HG03095 (cell line): ENCODE data around the gene NEBL.
"Not testable (repeated sequence)": the region's sequence is repeated elsewhere in the genome, so short reads cannot be mapped to it uniquely, and the experiment has no call there.

Experiments
- ATAC-seq: cut with Tn5 transposase; IDR thresholded peaks from one replicate; pipeline ENCODE4 v1.9.1; 2021; ENCODE audit warnings: moderate library complexity; ENCODE audit not compliant: unreplicated experiment

NEBL gene, protein sequence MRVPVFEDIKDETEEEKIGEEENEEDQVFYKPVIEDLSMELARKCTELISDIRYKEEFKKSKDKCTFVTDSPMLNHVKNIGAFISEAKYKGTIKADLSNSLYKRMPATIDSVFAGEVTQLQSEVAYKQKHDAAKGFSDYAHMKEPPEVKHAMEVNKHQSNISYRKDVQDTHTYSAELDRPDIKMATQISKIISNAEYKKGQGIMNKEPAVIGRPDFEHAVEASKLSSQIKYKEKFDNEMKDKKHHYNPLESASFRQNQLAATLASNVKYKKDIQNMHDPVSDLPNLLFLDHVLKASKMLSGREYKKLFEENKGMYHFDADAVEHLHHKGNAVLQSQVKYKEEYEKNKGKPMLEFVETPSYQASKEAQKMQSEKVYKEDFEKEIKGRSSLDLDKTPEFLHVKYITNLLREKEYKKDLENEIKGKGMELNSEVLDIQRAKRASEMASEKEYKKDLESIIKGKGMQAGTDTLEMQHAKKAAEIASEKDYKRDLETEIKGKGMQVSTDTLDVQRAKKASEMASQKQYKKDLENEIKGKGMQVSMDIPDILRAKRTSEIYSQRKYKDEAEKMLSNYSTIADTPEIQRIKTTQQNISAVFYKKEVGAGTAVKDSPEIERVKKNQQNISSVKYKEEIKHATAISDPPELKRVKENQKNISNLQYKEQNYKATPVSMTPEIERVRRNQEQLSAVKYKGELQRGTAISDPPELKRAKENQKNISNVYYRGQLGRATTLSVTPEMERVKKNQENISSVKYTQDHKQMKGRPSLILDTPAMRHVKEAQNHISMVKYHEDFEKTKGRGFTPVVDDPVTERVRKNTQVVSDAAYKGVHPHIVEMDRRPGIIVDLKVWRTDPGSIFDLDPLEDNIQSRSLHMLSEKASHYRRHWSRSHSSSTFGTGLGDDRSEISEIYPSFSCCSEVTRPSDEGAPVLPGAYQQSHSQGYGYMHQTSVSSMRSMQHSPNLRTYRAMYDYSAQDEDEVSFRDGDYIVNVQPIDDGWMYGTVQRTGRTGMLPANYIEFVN

DNA sequence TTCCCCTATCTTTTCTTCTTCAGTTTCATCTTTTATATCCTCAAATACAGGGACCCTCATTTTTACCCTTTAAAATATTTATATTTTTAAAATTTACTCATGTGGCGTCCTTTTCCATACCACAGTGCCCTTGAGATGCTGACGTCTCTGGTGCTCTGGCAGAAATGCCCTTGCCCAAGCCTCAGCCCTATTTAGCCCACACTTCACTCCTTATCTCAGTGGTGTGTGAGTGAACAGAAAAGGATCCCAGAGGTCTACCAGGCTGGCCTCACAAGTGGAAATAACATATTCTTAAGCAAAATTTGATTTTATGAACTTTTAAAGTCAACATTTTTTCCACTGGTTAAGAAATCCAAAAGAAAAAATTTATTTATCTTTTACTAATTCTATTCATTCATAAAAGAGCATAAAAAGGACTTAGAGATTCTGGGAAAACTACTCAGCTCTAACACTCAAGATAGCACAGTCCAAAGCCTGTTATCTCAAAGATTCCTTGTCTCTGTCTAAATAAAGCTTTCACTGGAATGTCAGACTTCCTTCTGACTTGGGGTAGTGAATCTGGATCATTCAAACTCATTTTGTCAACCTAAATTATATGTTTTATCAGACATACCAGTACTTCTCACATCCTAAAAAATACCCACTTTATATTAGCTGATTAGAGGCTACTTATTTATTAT, at the start of gene NEBL:
TSS of gene NEBL (minus strand) at position 166 of the 680 bp plus-strand sequence. CDS start at position 60, 106 bp downstream.
- no peak for ATAC-seq

DNA sequence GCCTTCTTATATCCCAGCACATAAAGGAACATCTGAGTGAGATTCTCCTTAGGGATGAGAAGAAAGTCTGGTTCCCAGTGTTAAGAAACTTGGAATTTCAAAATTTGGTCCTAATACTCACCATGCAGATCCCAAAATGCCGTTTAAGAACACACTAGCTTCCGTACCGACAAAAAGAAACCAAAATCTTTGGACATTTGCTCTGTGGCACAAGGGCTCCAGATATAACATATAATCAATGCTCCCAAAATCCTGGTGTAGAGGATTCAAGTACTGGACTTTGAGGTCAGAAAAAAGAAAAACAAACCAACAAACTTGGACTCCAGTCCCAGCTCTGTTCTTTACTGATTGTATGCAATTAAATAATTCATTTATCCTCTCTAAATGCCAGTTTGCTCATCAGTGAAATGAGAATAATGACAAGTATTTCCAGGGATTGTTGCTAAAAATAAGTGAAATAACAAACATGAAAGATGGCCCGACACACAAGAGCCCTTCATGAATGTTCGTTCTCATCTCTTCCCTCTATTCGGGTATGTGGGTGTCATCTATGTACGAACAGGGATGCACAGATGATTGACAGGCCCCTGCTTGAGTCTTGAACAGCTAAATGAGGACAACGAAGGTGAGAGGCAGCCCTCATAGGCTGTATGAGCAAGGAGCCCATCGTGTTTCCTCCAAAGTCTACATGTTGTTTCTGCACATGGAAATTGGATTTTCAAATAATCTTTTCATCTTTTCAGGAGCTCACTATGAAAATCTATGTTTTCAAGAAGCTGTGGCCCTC, 48.6 kb upstream of the NEBL start:
- no peak for ATAC-seq

DNA sequence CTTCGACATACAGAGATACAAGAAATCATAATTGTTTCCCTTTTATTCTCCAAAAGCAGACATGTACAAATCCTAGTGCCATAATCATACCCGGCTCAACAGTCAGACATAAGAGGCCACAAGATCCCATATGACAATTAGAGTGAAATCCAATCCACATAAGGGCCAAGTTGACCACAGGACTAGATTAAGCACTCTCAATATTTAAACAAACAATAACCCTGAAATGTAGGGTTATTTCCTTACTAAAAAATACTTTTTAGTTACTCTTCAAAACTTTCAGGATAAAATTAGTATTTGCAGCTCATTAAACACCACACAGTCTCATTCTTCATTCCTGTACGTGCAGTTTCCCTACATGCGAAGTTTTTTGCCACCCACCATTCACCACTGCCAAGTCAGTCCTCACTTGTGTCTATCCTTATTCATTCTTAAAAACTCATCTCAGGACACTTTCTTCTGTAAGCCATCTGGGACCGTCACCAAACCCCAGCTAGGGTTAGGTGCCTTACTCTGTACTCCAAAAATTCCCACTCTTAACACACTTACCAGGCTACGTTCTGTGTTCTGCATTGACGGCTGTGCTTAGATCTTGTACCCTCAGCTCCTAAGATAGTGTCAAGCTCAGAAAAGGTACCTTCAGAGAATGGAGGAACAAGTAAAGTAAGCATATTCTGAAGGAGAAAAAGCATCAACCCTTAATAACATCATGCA, 47.8 kb upstream of the NEBL start:
- ATAC-seq, result no peak

DNA sequence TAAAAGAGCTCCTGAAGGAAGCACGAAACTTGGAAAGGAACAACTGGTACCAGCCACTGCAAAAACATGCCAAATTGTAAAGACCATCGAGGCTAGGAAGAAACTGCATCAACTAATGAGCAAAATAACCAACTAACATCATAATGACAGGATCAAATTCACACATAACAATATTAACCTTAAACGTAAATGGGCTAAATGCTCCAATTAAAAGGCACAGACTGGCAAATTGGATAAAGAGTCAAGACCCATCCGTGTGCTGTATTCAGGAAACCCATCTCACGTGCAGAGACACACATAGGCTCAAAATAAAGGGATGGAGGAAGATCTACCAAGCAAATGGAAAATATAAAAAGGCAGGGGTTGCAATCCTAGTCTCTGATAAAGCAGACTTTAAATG, 42.3 kb upstream of the NEBL start:
- not testable (repeated sequence) for ATAC-seq

DNA sequence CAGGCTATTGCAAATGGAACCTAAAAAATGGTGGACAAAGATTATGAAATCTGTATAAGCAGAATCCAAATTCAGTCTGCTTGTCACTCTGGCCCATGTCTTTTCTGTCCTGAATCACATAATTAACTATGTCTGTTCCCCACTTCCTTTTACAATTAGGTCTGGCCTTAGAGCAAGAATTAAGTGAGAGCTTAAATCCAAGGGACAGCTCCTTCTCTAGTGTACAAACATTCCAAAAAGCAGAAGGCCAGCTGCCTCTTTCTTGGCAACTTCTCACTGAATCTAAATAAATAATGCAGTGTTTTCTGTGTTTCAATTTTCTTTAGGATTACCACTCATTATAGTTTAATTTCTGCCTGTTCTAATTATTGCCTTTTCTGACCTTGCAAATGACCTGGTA, 39.3 kb upstream of the NEBL start:
- ATAC-seq, result no peak

DNA sequence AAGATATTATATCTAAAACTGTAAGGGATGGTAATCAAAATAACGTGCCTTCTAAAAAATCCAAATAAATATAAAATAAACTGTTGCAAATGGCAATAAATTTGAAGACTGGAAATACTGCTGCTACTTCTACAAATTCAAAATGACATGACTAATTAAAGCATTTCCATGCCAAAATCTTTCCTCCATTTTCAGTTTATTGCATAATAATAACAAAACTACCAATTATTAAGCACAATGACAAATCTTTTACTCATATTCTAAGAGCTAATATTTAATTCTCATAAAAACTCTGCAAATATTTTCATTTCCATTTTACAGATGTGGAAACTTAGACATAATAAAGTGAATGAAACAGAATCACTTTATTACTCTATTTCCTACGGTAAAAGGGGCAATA, 38.8 kb upstream of the NEBL start:
- no peak for ATAC-seq

DNA sequence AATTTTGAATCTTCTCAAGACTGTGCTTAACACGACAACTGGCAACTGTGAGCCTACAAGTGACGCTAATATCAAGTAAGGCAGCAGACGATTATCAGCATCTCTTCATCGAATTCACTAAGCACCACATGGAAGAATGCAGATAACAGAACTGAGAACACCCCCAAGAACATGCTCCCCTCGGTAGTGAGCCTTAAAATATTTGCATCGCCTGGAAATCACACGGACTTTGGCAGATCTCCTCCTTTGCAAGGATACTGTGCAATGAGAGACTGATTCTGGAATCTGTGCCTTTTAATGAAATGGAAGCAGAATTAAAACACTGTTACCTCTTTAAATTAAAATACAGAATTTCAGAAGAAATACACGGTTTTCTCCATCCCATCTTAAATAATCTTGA, 38.2 kb upstream of the NEBL start:
- no peak for ATAC-seq

DNA sequence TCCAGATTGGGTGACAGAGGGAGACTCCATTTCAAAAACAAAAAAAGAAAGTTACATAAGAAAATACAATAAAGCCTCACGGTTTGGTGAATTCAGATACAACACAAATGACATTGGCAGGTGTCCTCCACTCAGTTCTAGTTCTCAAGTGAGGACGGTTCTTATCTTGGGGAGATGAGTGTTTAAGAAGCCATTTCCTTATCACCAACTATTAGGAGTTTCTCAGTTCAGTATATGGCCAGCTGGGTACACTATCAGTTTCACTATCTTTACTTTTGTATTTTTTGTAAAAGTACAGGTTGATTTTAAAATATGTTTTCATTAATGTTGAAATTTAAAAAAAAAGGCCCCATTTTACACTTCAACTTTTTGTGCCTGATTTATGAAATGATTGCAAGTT, 36.6 kb upstream of the NEBL start:
- ATAC-seq, result no peak

DNA sequence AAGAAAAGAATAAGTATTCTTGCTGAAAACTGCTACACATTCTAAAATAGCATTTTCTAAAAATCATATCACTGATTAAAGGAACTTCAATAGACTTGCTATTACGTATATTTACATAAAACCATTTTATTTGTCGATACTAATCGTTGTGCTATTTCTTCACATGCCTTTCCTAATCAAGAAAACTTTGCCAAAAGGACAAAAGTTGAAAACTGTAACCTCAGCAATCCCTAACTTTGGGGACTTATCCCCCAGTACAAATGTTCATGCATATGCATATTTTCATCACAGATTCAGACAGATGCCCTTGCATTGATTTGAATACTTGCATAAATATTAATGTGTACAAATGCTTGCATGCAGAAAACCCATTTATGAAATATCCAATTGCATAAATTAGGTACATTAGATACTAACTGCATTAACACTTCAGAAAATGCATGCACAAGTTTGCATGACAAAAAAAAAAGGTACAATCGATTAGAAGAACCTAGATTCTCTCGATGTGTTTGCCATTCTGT, 35.6 kb upstream of the NEBL start:
- ATAC-seq, result no peak

DNA sequence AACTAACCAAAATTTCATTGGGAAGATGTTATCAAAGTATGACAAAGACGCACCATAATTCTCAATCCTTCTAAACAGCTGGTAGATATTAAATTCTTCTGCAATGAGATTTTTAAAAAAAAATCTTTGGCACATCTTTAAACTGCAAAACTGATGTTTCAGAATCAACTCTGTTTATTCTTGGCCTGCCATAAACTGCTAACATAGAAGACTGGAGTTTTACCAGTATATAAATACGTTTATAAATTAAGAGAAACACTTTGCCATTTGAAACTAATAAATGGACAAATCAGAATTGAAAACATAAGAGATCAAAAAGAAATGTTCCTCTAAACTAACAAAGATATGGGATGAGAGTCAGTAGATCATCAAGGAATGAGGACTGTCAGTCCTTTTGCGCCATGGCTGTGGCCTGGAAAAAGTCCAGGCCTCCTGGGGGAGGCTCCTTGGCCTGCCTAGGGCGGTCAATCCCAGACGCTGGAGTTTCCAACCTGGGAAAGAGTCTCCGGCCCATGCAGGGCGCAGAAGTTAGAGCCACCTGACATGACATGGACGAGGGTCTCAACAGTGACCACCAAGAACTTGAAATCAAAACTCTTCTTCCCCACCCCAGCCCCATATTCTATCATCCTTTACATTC, 34.2 kb upstream of the NEBL start:
- no peak for ATAC-seq

DNA sequence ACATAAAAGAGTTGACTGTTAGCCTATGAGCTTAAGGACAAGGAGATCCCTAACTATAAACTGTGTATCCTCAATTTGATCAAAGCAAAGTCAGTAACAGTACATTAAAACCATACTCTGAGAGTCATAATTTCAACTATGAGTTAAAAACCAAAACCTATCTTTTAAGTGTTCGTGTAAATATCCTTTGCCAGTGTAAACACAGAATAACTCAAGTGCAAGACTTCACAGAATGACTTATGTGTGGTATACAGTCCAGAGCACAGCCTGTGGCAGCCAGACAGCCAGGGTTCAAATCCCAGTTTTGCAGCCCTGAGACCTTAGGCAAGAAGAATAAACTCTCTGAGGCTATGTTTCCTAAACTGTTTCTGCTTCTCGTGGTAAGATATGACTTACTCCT, 30.3 kb upstream of the NEBL start:
- ATAC-seq, result no peak

DNA sequence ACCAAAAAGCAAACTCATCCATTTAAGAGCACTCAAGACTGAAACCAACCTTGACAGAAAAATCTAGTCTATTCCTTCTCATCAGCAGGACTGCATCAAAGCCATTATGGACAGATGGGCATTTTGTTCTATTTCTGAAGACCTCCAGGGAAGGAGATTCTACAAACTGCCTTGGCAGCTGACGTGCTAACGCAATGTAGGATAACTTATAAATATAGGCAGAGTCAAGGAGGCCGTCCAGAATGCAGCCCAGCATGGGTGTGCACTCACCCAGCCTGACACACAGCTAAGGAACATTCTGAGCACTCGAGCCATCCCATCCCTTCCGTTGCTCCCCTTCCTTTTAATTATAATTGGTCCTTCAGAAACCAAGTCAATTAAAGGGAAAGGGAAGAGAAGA, 25.3 kb upstream of the NEBL start:
- no peak for ATAC-seq

DNA sequence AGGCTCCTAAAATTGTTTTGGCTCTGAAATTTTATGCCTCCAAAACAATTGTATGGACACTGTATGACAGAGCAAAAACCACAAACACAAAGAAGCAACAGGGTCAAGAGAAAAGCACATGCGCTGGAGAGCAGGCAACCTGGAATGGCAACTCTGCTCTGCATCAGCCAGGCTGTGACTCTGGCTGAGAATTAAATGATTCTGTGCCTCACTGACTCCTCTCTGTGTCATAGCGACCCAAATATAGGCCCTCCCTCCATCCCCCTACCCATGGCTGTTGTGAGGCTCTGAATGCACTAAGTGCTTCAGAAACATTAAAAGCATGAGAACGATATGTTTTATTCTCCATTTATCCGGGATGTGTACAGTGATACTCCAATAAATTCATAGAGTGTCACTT, 24.9 kb upstream of the NEBL start:
- ATAC-seq, result no peak

DNA sequence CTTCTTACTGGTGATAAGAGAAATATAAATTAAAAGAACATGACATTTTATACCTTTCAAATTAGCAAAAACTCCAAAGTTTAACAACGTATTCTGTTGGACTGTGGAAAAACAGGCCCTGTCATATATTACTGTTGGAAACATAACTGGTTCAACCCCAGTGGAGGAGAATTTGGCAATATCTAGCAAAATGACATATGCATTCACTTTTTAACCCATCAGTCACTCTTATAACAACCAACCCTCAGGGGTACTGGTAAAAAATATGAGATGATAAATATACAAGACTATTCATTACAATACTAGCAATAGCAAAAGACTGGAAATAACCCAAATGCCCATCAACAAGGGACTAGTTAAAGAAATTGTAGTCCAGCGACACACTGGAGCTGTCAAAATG, 22.9 kb upstream of the NEBL start:
- no peak for ATAC-seq

DNA sequence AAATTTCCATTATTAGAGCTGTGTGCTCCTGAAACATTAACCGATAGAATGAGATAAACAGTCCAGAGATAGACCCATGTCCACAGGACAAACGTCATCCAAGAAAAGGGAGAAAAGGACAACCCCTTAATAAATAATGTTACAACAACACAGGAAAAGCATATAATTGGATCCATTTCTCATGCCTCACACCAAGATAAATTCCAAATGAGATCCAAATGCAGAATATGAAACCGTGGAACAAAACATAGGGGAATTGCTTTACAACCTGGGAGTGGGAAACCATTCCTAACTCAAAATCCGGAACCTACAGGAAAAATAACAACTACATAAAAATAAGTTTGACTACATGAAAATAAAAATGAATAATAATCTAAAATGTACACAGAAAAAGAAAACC, 22.4 kb upstream of the NEBL start:
- ATAC-seq, result no peak

DNA sequence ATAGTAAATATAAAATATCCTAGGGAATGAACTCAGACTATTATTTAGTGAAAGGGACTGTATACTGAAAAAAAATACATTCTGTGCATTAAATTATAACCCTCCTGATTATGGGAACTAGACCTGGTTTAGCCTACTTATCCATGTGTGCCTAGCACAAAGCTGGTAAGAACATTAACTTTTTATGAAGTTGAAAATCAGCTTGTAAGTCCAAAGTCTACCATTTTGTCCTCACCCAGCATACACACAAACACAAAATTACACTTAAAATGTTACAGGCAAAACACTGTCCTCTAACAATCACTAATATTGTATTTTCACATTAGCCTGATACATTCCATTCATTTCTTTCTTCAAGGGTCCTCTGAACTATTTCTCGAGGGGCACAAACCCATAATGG, 19.9 kb upstream of the NEBL start:
- ATAC-seq, result no peak

DNA sequence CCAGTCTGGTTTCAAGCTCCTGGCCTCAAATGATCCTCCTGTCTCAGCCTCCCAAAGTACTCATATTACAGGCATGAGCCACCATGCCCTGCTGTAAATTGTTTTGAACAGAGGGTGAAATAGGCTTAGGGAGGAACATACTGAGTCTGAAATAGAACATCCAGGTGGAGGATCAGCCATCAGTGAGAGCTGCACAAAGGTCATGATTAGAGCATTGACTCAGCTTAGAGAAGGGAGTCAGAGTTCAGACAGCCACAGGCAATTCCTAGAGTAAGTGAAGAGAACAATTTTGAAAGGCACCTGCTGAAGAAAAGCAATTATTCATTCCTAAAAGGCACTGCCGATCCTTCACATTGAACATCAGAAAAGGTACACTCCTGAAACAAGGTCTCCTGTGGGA, 15.9 kb upstream of the NEBL start:
- ATAC-seq, result no peak

DNA sequence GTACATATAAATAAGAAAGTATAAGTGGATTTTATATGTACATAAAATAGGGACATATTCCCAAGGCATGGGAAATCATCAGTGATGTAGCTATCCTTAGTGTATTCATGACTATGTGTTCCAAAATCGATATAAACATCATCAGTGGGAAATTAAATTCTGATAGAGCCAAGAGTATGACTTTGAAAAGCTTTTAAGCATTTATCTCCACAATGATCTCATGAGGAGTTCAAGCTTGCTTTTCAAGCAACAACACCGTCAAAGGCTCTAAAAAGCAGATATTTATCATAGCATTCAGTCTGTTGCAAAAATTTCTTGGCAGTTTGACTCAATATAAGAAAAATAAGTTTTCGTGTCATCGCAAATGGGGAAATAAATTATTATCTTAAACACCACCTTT, 14.5 kb upstream of the NEBL start:
- no peak for ATAC-seq

DNA sequence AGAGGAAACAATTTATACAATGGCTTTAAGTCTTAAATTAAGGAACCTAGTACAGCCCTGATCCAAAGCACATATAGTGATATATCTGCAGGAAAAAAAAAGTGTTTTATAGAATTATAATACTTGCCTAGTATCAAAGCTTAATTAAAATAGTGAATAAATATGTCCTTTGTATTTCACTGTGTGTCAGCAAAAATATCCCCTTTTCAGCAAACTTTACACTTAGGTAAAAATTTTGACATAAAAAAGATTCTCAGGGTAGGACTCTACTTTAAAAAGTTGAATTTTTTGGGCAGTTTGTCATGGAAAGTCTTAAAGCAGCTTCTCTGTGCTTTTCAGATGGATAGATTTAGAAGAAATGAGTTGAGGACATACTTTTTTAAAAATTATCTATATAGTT, 12.7 kb upstream of the NEBL start:
- no peak for ATAC-seq
